Measurements from ENCODE around the gene C20orf141.

Gene C20orf141

GRCh38 chr20:2851086-2851485 is 36.3 kb downstream of the C20orf141 start:
- DNase-seq, result peak; percentile 48

GRCh38 chr20:2858591-2858990 is 43.8 kb downstream of the C20orf141 start:
- peak; percentile 37 for DNase-seq

- peak; percentile 36 for DNase-seq
These were observed 44.7 kb downstream of the C20orf141 start for GRCh38 chr20:2859330-2860121.

GRCh38 chr20:2864626-2865025 is 49.8 kb downstream of the C20orf141 start:
- peak; percentile 34 for DNase-seq

- DNase-seq, result peak; percentile 59
These were observed 50.3 kb downstream of the C20orf141 start for GRCh38 chr20:2865101-2865500.

Data from activated effector memory CD4-positive, alpha-beta T cell treated with anti-CD3 and anti-CD28 coated beads, Interleukin-2, amount 50 U/mL, for 16 hours (primary cell).